ENCODE data around the gene BRIP1.

The BRIP1 gene

DNA sequence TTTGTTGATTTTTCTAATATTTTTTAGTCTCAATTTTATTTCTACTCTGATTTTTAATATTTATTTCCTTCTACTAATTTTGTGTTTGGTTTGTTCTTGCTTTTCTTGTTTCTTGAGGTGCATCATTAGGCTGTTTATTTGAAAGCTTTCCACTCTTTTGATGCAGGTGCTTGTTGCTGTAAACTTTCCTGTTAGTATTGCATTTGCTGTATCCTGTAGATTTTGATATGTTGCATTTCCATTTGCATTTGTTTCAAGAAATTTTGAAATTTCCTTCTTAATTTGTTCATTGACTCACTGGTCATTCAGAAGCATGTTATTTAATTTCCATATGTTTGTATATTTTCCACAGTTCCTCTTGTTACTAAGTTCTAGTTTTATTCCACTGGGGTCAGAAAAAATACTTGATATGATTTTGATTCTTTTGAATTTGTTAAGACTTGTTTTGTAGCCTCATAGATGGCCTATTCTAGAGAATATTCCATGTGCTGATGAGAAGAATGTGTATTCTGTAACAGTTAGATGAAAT is 229.3 kb downstream of the BRIP1 start:
- peaks cover 6% of the 10 kb centered on the region for H3K9me3 ChIP-seq (ENCODE audit: low read length)
- H3K27me3 ChIP-seq (ENCODE audit: control insufficient read depth in 1 of 2, insufficient read depth in 2 of 2, low read length in 2 of 2), result no peaks in the 10 kb centered on the region
- H3K4me3 ChIP-seq (ENCODE audit: low read depth in 1 of 2, low read length in 2 of 2), result no peak overlapping the region

DNA sequence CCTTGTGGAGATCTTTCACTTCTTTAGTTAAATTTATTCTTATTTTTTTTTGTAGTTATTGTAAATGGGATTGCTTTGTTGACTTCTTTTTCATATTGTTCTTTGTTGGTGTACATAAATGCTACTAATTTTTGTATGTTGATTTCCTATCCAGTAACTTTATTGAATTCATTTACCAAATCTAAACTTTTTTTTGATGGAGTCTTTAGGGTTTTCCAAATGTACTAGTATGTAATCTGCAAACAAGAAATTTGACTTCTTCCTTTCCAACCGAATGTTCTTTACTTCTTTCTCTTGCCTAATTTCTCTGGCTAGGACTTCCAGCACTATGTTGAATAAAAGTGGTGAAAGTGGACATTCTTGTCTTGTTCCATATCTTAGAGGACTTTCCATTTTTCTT is 230.5 kb downstream of the BRIP1 start:
- Histone ChIP-seq H3K36me3 (ENCODE audit: insufficient read depth, low read length) (no peaks in the 10 kb centered on the region), H3K27ac (ENCODE audit: low read depth, low read length) (no peak overlapping the region), H3K27me3 (ENCODE audit: control insufficient read depth in 1 of 2, insufficient read depth in 2 of 2, low read length in 2 of 2) (no peaks in the 10 kb centered on the region), H3K9ac (ENCODE audit: low read length) (no peak overlapping the region), H3K4me3 (ENCODE audit: low read depth in 1 of 2, low read length in 2 of 2) (no peak overlapping the region), H3K9me3 (ENCODE audit: low read length) (peaks cover 6% of the 10 kb centered on the region), H3K4me1 (ENCODE audit: insufficient read depth, low read length) (no peaks in the 10 kb centered on the region)

More for the DNA sequence above, 229.3 kb downstream of the BRIP1 start:
- no peak overlapping the region for H3K27ac ChIP-seq (ENCODE audit: low read depth, low read length)
- no peaks in the 10 kb centered on the region for H3K4me1 ChIP-seq (ENCODE audit: insufficient read depth, low read length)
- no peak overlapping the region for H3K9ac ChIP-seq (ENCODE audit: low read length)
- H3K36me3 ChIP-seq (ENCODE audit: insufficient read depth, low read length), result no peaks in the 10 kb centered on the region

DNA sequence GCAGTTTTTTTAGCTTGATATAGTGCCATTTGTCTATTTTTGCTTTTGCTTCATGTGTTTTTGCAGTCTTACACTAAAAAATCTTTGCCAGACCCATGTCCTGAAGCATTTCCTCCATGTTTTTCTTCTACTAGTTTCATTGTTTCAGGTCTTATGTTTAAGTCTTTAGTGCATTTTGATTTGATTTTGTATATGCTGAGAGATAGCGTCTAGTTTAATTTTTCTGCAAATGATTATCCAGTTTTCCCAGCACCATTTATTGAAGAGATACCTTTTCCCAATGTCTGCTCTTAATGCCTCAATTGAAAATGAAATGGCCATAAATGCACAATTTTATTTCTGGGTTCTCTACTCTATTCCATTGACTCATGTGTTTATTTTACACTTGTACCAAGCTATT is 231.5 kb downstream of the BRIP1 start:
- Histone ChIP-seq H3K27me3 (ENCODE audit: control insufficient read depth in 1 of 2, insufficient read depth in 2 of 2, low read length in 2 of 2) (no peaks in the 10 kb centered on the region), H3K9me3 (ENCODE audit: low read length) (peaks cover 6% of the 10 kb centered on the region), H3K36me3 (ENCODE audit: insufficient read depth, low read length) (no peaks in the 10 kb centered on the region), H3K9ac (ENCODE audit: low read length) (no peak overlapping the region), H3K4me1 (ENCODE audit: insufficient read depth, low read length) (no peaks in the 10 kb centered on the region), H3K27ac (ENCODE audit: low read depth, low read length) (no peak overlapping the region), H3K4me3 (ENCODE audit: low read depth in 1 of 2, low read length in 2 of 2) (no peak overlapping the region)
